Measurements from ENCODE around the gene WLS.

The WLS gene

DNA sequence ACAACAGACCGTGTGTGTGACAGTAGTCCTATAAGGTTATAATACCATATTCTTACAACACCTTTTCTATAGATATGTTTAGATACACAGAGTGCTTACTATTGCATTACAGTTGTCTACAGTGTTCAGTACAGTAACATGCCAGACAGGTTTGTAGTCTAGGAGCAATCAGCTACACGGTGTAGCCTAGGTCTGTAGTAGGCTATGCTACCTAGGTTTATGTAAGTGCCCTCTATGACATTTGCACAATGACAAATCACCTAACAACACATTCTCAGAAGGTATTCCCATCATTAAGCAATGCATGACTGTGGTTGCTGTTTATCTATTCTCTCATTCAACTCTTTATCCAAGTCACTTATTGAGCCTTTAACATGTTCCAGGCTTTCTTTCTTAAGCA is 1.8 kb upstream of the WLS start:
- TF ChIP-seq, protein P1, sequence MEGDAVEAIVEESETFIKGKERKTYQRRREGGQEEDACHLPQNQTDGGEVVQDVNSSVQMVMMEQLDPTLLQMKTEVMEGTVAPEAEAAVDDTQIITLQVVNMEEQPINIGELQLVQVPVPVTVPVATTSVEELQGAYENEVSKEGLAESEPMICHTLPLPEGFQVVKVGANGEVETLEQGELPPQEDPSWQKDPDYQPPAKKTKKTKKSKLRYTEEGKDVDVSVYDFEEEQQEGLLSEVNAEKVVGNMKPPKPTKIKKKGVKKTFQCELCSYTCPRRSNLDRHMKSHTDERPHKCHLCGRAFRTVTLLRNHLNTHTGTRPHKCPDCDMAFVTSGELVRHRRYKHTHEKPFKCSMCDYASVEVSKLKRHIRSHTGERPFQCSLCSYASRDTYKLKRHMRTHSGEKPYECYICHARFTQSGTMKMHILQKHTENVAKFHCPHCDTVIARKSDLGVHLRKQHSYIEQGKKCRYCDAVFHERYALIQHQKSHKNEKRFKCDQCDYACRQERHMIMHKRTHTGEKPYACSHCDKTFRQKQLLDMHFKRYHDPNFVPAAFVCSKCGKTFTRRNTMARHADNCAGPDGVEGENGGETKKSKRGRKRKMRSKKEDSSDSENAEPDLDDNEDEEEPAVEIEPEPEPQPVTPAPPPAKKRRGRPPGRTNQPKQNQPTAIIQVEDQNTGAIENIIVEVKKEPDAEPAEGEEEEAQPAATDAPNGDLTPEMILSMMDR (IDR thresholded peaks at IDR 0.05; ENCODE audit: low read depth, low read length): no peak

DNA sequence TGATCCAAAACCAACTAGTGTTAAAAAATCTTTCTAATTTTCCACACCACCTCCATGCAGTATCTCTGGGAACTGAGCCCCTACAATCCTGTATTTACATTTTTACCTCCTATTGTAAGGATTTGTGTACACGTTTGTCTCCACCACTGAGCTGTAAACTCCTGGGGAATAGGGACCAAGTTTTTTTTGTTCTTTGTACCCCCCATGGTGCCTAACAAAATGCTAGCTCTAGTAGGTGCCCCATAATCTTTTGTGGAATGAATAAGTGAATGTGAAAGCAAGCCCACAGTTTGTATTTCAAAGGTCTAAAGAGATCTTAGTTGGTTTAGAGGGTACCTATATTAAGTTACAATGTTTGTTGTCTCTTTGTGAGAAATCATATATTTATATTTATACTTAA is 879 bp upstream of the WLS start:
- TF ChIP-seq, protein P1 (IDR thresholded peaks at IDR 0.05; ENCODE audit: low read depth, low read length): no peak

More for the DNA sequence above, 1.8 kb upstream of the WLS start:
- H3K4me3 ChIP-seq (ENCODE audit: low read depth, low read length): no peak overlapping the region

DNA sequence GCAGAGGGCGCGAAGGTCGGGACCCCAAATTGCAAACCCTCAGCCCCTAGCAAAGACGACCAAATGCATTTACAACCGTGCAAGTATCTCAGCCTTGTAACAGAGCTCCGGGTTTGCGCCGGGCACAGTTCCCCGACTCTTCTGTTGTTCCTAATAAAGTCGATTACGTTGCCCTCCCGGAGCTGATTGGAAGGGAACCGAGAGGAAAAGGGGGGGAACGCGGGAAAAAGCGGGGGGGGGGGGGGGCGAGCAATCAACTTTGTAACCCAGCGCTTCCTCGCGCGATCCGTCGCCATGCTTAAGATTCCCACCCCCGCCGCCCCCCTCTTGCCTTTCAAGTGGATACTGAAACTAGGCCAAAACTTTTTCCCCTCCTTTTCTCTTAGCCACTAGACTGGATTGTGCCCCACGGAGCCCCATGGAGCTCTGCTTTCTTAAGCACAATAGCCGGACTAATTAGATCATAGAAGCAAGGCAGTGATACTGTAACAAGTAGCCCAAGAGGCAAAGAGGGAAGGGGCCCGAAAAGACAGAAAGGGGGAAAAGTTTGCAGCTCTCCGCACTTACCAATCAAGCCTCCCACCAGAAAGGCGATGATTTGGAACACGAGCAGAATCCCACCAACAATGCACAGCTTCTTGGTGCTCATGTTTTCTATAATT is 565 bp downstream of the WLS start:
- H3K4me3 ChIP-seq (ENCODE audit: low read depth, low read length): peak overlapping the region; percentile 98
- TF ChIP-seq, protein P1 (IDR thresholded peaks at IDR 0.05; ENCODE audit: low read depth, low read length): no peak

More for the DNA sequence above, 879 bp upstream of the WLS start:
- H3K4me3 ChIP-seq (ENCODE audit: low read depth, low read length): peak overlapping the region; percentile 98

DNA sequence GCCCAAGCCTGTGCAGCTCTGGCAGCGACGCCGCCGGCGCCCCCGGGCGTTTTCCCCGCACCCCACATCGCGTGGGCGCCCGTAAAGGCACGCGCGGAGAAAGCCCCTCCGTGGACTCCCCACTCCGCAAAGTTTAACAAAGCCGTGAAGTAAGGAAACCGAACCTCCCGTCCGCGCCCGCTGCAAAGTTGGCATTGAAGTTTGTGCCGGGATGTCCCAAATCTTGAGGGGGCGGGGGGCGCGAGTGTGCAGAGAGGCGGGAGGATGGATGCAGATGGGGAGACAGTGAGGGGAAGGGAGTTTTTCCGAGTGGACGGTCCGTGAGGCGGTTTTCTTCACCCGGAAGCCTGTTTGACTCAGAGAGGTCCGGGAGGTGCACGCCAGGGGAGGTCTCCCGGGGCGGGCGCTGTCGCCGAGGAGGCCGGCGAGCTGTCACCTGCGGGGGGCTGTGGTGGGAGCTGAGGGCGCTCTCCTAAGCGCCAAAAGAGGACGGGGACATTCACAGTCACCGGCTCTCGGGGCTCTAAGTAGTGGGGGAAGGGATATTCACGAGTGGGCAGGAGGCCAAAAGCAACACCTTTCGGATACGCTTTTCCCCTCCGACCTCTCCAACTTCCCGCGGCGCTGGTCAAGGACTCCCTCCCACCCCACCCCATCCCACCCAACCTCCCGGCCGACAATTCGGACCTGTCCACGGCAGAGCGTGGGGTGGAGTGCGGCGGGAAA is 1.3 kb downstream of the WLS start:
- TF ChIP-seq, protein P1 (IDR thresholded peaks at IDR 0.05; ENCODE audit: low read depth, low read length): no peak
- peak overlapping the region; percentile 98 for H3K4me3 ChIP-seq (ENCODE audit: low read depth, low read length)

DNA sequence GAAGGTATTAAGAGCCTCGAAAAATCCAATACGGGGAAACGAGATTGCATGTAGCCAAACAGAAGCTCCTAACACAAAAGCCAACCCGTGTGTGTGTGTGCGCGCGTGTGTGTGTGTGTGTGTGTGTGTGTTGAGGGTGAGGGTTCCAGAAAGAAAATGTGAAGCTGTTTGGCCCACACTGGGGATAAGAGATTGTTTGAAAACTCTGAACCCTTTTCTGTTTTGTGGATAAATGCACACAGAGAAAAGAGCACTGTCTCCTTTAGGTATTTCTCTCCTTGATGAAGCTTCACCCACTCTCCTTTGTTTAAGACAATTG is 1.9 kb downstream of the WLS start:
- H3K4me3 ChIP-seq (ENCODE audit: low read depth, low read length): peak overlapping the region; percentile 98
- TF ChIP-seq, protein P1 (IDR thresholded peaks at IDR 0.05; ENCODE audit: low read depth, low read length): no peak

DNA sequence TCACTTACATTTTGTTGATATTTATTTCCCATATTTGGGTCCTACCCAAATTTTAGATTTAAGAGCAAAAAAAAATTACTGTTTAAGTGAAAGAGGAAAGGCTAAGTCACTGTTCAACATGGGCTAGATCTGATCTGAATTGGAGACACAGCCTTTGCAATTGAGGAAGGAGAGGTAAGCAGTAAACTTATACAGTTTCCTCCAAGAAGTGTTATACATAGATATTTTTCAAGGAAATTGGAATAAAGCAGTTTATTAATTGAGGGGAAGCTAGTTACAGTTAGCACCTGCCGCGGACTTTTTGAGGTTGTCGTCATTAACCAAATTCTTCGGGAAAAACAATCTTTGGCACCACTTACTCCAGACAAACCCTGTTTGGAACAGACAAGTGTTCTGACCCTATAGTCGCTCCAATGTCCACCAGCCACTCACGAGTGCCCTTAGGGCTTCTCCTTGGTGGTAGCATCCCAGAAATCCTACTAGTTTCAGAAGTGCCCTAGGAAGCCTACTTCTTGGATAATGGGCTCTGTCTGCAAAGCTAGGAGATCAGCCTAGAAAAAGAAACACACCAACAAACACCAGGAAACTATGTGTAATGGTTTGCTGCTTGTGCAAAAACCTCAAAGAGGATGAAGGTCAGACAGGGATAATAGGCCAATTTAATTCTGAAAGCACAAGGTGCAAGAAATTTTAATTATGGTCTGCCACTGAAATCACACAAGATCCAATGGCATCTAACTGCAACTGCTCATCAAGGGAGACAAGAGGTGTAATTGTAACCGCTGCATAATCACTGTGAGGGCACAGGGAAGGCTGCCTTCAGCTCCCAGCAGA is 2.5 kb downstream of the WLS start:
- TF ChIP-seq, protein P1 (IDR thresholded peaks at IDR 0.05; ENCODE audit: low read depth, low read length): no peak

More for the DNA sequence above, 2.5 kb downstream of the WLS start:
- H3K4me3 ChIP-seq (ENCODE audit: low read depth, low read length): peak overlapping the region; percentile 98

Measured in WI38 (cell line).